WTC11 (cell line): ENCODE results near the gene NRXN3. TPM values are rescaled to one million over a fixed set of nuclear protein-coding genes. Genes with fewer than 3 reads are reported as not detected.

Experiments
- ATAC-seq: fragments of 200-7000 bp; cut with Tn5 transposase; 2 replicates; pipeline ENCODE4 v1.10.0; 2021; ENCODE audit warnings: mild to moderate bottlenecking, moderate library complexity
- CTCF ChIA-PET: fragments of 300-600 bp; sonication (Branson Sonifier 250); formaldehyde crosslinking; loops from one replicate; lab custom pipeline; 2021; ENCODE audit warnings: antibody characterized with exemption; lab: Charles Lee
- POLR2A ChIA-PET: fragments of 350-600 bp; sonication (Branson Sonifier 250); formaldehyde crosslinking; loops from one replicate; lab custom pipeline; 2021; ENCODE audit warnings: antibody characterized with exemption; lab: Charles Lee
- DNase-seq: peaks from one replicate; pipeline ENCODE4 v3.0.0; 2021; ENCODE audit warnings: low spot score
- H3K27ac Mint-ChIP-seq: 2 replicates; pipeline ENCODE4 v1.8.0; 2021; ENCODE audit warnings: mixed read lengths
- H3K27me3 Mint-ChIP-seq: 2 replicates; pipeline ENCODE4 v1.8.0; 2021; ENCODE audit warnings: low read depth, mild to moderate bottlenecking, moderate library complexity, mixed read lengths
- H3K36me3 Mint-ChIP-seq: 2 replicates; pipeline ENCODE4 v1.8.0; 2021; ENCODE audit warnings: mixed read lengths
- H3K4me1 Mint-ChIP-seq: 2 replicates; pipeline ENCODE4 v1.8.0; 2022; ENCODE audit warnings: mixed read lengths
- H3K4me3 Mint-ChIP-seq: 2 replicates; pipeline ENCODE4 v1.8.0; 2021; ENCODE audit warnings: mild to moderate bottlenecking, moderate library complexity, mixed read lengths
- H3K9me3 Mint-ChIP-seq: 2 replicates; pipeline ENCODE4 v1.8.0; 2021; ENCODE audit warnings: mixed read lengths
- ATF6 ChIP-seq: sonication (generic); formaldehyde crosslinking; IDR thresholded peaks from 2 replicates; pipeline ENCODE4 v1.8.1; 2023; ENCODE audit warnings: mild to moderate bottlenecking, missing genetic modification reagents
- CREB1 ChIP-seq: sonication (generic); formaldehyde crosslinking; IDR thresholded peaks from 2 replicates; pipeline ENCODE4 v1.8.0; 2023; ENCODE audit warnings: mild to moderate bottlenecking, missing genetic modification reagents
- CTCF ChIP-seq: fragments of 200-600 bp; IDR thresholded peaks from 2 replicates; pipeline ENCODE4 v1.8.0; 2022; ENCODE audit warnings: antibody characterized with exemption
- ELF4 ChIP-seq: sonication (generic); formaldehyde crosslinking; IDR thresholded peaks from 2 replicates; pipeline ENCODE4 v1.8.1; 2022; ENCODE audit warnings: low read depth, mild to moderate bottlenecking, moderate library complexity, missing genetic modification reagents
- GTF2I ChIP-seq: fragments of 250-450 bp; sonication (Bioruptor Pico); conservative IDR thresholded peaks from 2 replicates; pipeline ENCODE4 v1.4.0; 2021; ENCODE audit warnings: mild to moderate bottlenecking
- IRF2 ChIP-seq: sonication (generic); formaldehyde crosslinking; IDR thresholded peaks from 2 replicates; pipeline ENCODE4 v1.8.0; 2022; ENCODE audit warnings: low read depth, missing genetic modification reagents, borderline replicate concordance
- JUN ChIP-seq: sonication (generic); formaldehyde crosslinking; IDR thresholded peaks from 2 replicates; pipeline ENCODE4 v1.8.0; 2023; ENCODE audit warnings: mild to moderate bottlenecking, missing genetic modification reagents
- MLX ChIP-seq: sonication (generic); formaldehyde crosslinking; IDR thresholded peaks from 2 replicates; pipeline ENCODE4 v1.8.1; 2023; ENCODE audit warnings: mild to moderate bottlenecking, missing genetic modification reagents, moderate library complexity
- NR1H2 ChIP-seq: sonication (generic); formaldehyde crosslinking; IDR thresholded peaks from 2 replicates; pipeline ENCODE4 v1.9.0; 2021; ENCODE audit warnings: mild to moderate bottlenecking, moderate library complexity, missing genetic modification reagents
- OVOL2 ChIP-seq: fragments of 250-450 bp; sonication (Bioruptor Pico); IDR thresholded peaks from 2 replicates; pipeline ENCODE4 v1.9.0; 2021; ENCODE audit warnings: mild to moderate bottlenecking, borderline replicate concordance
- RORB ChIP-seq: fragments of 250-450 bp; sonication (Bioruptor Pico); IDR thresholded peaks from 2 replicates; pipeline ENCODE4 v1.9.0; 2021; ENCODE audit warnings: mild to moderate bottlenecking
- SMAD3 ChIP-seq: sonication (generic); formaldehyde crosslinking; IDR thresholded peaks from 2 replicates; pipeline ENCODE4 v1.8.0; 2022; ENCODE audit warnings: missing genetic modification reagents, mild to moderate bottlenecking, borderline replicate concordance
- SP1 ChIP-seq: sonication (generic); formaldehyde crosslinking; conservative IDR thresholded peaks from 2 replicates; pipeline ENCODE4 v1.8.1; 2022; ENCODE audit warnings: missing genetic modification reagents
- USF2 ChIP-seq: sonication (generic); formaldehyde crosslinking; IDR thresholded peaks from 2 replicates; pipeline ENCODE4 v1.8.1; 2023; ENCODE audit warnings: mild to moderate bottlenecking, missing genetic modification reagents, moderate library complexity
- ZNF138 ChIP-seq: sonication (generic); formaldehyde crosslinking; conservative IDR thresholded peaks from 2 replicates; pipeline ENCODE4 v1.8.1; 2022; ENCODE audit warnings: mild to moderate bottlenecking, moderate library complexity, missing genetic modification reagents
- ZNF425 ChIP-seq: fragments of 250-450 bp; sonication (Bioruptor Pico); conservative IDR thresholded peaks from 2 replicates; pipeline ENCODE4 v1.9.0; 2021; ENCODE audit warnings: mild to moderate bottlenecking
- ZNF532 ChIP-seq: fragments of 250-450 bp; sonication (Bioruptor Pico); IDR thresholded peaks from 2 replicates; pipeline ENCODE4 v1.9.0; 2021; ENCODE audit warnings: mild to moderate bottlenecking, borderline replicate concordance
- ZNF671 ChIP-seq: fragments of 250-450 bp; sonication (Bioruptor Pico); IDR thresholded peaks from 2 replicates; pipeline ENCODE4 v1.8.0; 2021; ENCODE audit warnings: mild to moderate bottlenecking
- total RNA-seq: library from RNA; stranded (reverse); gene quantifications from 3 replicates; pipeline ENCODE4 v1.2.3, GENCODE V29; 2021

NRXN3 gene
- total RNA-seq, 1 experiment from 2014 or later, result 3.0 TPM

GRCh38 chr14:79728331-79728730 is 1558.2 kb downstream of the NRXN3 start:
- ATAC-seq (no peak), DNase-seq (no peak)
- Mint-ChIP-seq H3K4me3 (no peak overlapping the region), H3K4me1 (peaks cover 10% of the 10 kb centered on the region), H3K36me3 (no peaks in the 10 kb centered on the region), H3K27ac (no peak overlapping the region), H3K9me3 (peaks cover 16% of the 10 kb centered on the region; the same call in 1 of the 2 replicates), H3K27me3 (no peaks in the 10 kb centered on the region; the same call in 1 of the 2 replicates)
- ChIA-PET CTCF (no interaction called here), POLR2A (no interaction called here)
- no peak for TF ChIP-seq ZNF425
- no peak for TF ChIP-seq NR1H2

GRCh38 chr14:79729731-79730130 is 1559.6 kb downstream of the NRXN3 start:
- Mint-ChIP-seq H3K9me3 (peaks cover 9% of the 10 kb centered on the region; the same call in 1 of the 2 replicates), H3K27me3 (no peaks in the 10 kb centered on the region; the same call in 1 of the 2 replicates), H3K27ac (no peak overlapping the region), H3K36me3 (no peaks in the 10 kb centered on the region), H3K4me3 (no peak overlapping the region), H3K4me1 (peaks cover 10% of the 10 kb centered on the region)
- TF ChIP-seq MLX (no peak), ELF4 (no peak), CTCF (no peak), SP1 (CRISPR knock-in tag) (no peak), ATF6 (no peak), RORB (CRISPR knock-in tag) (no peak), GTF2I (CRISPR knock-in tag) (no peak), JUN (CRISPR knock-in tag) (no peak), ZNF138 (CRISPR knock-in tag) (no peak)
- ChIA-PET POLR2A (no interaction called here), CTCF (no interaction called here)
- DNase-seq (no peak), ATAC-seq (no peak)

GRCh38 chr14:79730196-79730595 is 1560.0 kb downstream of the NRXN3 start:
- peaks cover 11% of the 10 kb centered on the region for H3K9me3 Mint-ChIP-seq
- no peaks in the 10 kb centered on the region; the same call in 1 of the 2 replicates for H3K27me3 Mint-ChIP-seq
- peaks cover 3% of the 10 kb centered on the region for H3K36me3 Mint-ChIP-seq
- ATAC-seq (no peak), DNase-seq (no peak)
- no peak overlapping the region for H3K27ac Mint-ChIP-seq
- ChIA-PET POLR2A (no interaction called here), CTCF (no interaction called here)
- no peak overlapping the region for H3K4me3 Mint-ChIP-seq
- TF ChIP-seq ZNF532 (no peak), OVOL2 (CRISPR knock-in tag) (no peak), ZNF671 (no peak), SMAD3 (CRISPR knock-in tag) (no peak), IRF2 (CRISPR knock-in tag) (no peak), RORB (CRISPR knock-in tag) (no peak), USF2 (CRISPR knock-in tag) (no peak), MLX (no peak), CREB1 (CRISPR knock-in tag) (no peak)
- H3K4me1 Mint-ChIP-seq, result peaks cover 10% of the 10 kb centered on the region
